ENCODE results near the gene NFATC1. TPM values are rescaled to one million over a fixed set of nuclear protein-coding genes. Genes with fewer than 3 reads are reported as not detected.

NFATC1 gene
- total RNA-seq, 2 experiments from 2014 or later, result 97.2 to 98.3 TPM

DNA sequence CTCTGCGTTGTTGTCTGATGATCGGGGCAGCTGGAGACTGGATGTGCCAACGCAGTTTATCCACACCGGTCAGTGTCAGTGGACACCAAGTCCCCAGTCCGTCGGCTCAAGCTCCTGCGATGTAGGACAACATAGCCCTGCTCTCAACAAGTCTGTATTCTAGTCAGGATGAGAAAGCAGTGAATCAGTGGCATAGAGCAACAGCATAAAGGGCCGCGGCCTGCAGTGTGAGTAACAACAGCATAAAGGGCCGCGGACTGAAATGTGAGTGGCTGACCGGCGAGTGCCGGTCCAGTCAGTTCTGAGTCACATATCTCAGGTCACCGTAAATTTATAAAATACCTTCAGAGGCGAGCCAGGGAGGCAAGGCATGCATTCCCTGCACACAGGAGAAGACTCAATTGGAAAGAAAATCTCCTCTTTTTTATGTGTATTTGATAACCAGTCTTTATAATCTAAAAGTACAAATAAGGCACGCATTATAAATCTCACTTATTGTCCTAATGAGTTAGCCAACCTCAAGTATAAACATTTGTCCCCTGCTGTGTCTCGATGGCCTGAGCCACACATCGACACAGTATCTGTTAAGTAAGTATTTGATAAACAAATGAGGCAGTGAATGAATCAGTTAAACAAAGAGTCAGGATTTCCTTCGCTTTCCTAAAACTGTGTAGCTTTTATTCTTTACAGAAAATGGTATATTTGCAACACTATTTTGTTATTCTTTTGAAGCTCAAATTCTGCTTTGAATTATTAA, 33.8 kb upstream of the NFATC1 start:
- Mint-ChIP-seq H3K27me3 (no peaks in the 10 kb centered on the region), H3K4me1 (ENCODE audit: low read depth) (no peaks in the 10 kb centered on the region), H3K36me3 (ENCODE audit: low read depth) (peaks cover 22% of the 10 kb centered on the region), H3K9me3 (no peaks in the 10 kb centered on the region), H3K4me3 (no peak overlapping the region), H3K27ac (no peak overlapping the region)
- ChIA-PET CTCF (interaction anchor here (1.4 kb wide), 1 partner anchor 19 kb away, joined by 6 read pairs; no protein-coding TSS in a partner anchor), POLR2A (interaction anchor here (1.4 kb wide), 1 partner anchor 162 kb away, joined by 3 read pairs; no protein-coding TSS in a partner anchor)
- intact Hi-C loops (cut with micrococcal nuclease), result no loop called here
- TF ChIP-seq, protein P1, sequence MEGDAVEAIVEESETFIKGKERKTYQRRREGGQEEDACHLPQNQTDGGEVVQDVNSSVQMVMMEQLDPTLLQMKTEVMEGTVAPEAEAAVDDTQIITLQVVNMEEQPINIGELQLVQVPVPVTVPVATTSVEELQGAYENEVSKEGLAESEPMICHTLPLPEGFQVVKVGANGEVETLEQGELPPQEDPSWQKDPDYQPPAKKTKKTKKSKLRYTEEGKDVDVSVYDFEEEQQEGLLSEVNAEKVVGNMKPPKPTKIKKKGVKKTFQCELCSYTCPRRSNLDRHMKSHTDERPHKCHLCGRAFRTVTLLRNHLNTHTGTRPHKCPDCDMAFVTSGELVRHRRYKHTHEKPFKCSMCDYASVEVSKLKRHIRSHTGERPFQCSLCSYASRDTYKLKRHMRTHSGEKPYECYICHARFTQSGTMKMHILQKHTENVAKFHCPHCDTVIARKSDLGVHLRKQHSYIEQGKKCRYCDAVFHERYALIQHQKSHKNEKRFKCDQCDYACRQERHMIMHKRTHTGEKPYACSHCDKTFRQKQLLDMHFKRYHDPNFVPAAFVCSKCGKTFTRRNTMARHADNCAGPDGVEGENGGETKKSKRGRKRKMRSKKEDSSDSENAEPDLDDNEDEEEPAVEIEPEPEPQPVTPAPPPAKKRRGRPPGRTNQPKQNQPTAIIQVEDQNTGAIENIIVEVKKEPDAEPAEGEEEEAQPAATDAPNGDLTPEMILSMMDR (IDR thresholded peaks at IDR 0.05), result no peak
- ATAC-seq, result no peak
- DNase-seq, result no peak

DNA sequence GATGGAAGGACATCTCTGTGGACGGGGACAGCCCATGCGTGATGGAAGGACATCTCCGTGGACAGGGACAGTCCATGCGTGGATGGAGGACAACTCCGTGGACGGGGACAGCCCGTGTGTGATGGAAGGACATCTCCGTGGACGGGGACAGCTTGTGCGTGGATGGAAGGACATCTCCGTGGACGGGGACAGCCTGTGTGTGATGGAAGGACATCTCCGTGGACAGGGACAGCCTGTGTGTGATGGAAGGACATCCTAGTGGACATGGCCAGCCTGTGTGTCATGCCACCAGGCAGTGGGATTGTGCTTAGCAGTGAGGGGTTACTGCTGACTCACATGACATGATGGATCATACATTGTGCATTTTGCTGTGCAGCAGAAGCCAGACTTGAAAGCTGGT, 30.0 kb upstream of the NFATC1 start:
- Mint-ChIP-seq H3K4me1 (ENCODE audit: low read depth) (peaks cover 19% of the 10 kb centered on the region), H3K4me3 (no peak overlapping the region), H3K27me3 (no peaks in the 10 kb centered on the region), H3K27ac (no peak overlapping the region), H3K9me3 (no peaks in the 10 kb centered on the region), H3K36me3 (ENCODE audit: low read depth) (peaks cover 18% of the 10 kb centered on the region)
- ATAC-seq (no peak), DNase-seq (no peak)
- CTCF ChIA-PET, result interaction anchor here (1.0 kb wide), 1 partner anchor 13 kb away, joined by 3 read pairs; no protein-coding TSS in a partner anchor
- POLR2A ChIA-PET, result interaction anchor here (0.7 kb wide), 1 partner anchor 10 kb away, joined by 3 read pairs; no protein-coding TSS in a partner anchor
- intact Hi-C loops (cut with micrococcal nuclease), result no loop called here
- TF ChIP-seq, protein P1 (IDR thresholded peaks at IDR 0.05), result no peak

DNA sequence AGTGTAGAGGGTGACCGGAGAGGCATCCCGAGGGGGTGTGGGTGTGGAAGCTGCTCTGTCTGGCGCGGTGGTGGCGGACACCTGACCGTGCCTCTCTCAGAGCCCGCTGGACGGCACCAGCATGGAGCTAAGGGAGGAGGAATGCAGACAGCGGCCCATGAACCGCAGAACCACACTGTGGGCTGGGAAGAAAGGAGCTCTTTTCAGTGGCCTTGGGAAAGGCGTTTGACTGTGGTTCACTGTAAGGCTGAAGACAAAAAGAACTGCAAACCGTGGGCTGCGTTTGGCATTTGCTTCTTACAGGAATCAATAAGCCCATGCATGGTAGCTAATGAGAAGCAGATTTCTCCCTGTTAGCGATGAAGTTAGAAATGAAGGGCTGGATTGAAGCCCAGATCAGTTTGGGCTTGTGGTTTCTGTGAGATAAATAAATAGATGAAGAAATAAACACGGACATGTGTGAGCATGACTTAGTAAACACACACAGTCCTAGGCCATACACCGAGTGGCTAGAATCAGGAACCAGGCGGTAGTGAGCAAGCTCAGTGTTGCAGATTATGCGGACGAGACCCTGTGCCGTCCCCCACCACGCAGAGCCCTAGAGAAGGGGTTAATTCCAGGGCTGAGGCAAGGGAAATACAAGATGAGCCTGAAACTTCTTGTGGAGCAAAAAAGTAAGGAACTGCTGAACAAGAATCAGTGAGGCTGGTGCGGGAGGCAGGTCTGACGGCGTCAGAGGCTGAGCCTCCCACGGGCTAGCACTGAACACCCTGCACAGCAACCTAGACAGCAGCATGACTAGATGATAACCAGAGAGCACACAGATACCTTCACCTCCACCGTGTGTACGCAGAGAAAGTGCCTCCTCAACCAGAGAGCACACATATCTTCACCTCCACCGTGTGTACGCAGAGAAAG, 29.3 kb upstream of the NFATC1 start:
- no peak overlapping the region for H3K27ac Mint-ChIP-seq
- no peak overlapping the region for H3K4me3 Mint-ChIP-seq
- TF ChIP-seq, protein P1 (IDR thresholded peaks at IDR 0.05), result no peak
- peaks cover 12% of the 10 kb centered on the region for H3K36me3 Mint-ChIP-seq (ENCODE audit: low read depth)
- ATAC-seq, result no peak
- POLR2A ChIA-PET, result interaction anchor here (0.7 kb wide), 1 partner anchor 10 kb away, joined by 3 read pairs; no protein-coding TSS in a partner anchor
- intact Hi-C loops (cut with micrococcal nuclease), result no loop called here
- no peaks in the 10 kb centered on the region for H3K27me3 Mint-ChIP-seq
- DNase-seq, result no peak
- peaks cover 21% of the 10 kb centered on the region for H3K4me1 Mint-ChIP-seq (ENCODE audit: low read depth)
- H3K9me3 Mint-ChIP-seq, result no peaks in the 10 kb centered on the region
- CTCF ChIA-PET, result interaction anchor here (1.0 kb wide), 1 partner anchor 13 kb away, joined by 3 read pairs; no protein-coding TSS in a partner anchor

DNA sequence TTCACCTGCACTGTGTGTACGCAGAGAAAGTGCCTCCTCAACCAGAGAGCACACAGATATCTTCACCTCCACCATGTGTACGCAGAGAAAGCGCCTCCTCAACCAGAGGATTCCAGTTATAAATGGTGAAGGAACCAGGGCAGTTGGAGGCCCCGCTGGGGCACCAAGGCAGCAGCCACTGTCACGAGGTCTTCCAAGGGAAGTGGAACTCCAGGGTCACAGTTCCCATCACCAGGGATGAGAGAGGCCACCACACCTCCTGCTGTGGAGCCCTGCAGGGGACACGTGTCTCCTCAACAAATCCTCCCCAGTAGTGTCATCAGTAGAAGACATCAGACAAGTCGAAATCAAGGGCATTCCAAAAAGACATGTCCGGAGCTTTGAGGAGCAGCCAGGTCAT, 28.2 kb upstream of the NFATC1 start:
- Mint-ChIP-seq H3K36me3 (ENCODE audit: low read depth) (peaks cover 11% of the 10 kb centered on the region), H3K9me3 (no peaks in the 10 kb centered on the region), H3K27me3 (no peaks in the 10 kb centered on the region), H3K27ac (no peak overlapping the region), H3K4me3 (no peak overlapping the region), H3K4me1 (ENCODE audit: low read depth) (peaks cover 26% of the 10 kb centered on the region)
- TF ChIP-seq, protein P1 (IDR thresholded peaks at IDR 0.05), result no peak
- ChIA-PET CTCF (interaction anchor here (1.8 kb wide), 1 partner anchor 12 kb away, joined by 8 read pairs; no protein-coding TSS in a partner anchor), POLR2A (no interaction called here)
- no peak for ATAC-seq
- DNase-seq, result no peak
- intact Hi-C loops (cut with micrococcal nuclease), result no loop called here

Measured in activated CD8-positive, alpha-beta T cell treated with anti-CD3 and anti-CD28 coated beads for 36 hours (primary cell).